GM11168 (cell line): Measurements from ENCODE around the gene SUMO3.

ENCODE experiments used
- in situ Hi-C: fragments of 300-500 bp; cut with MboI; formaldehyde crosslinking; loops from one replicate; pipeline ENCODE4 v1.12.0; 2022; ENCODE audit warnings: low sequenced_read_pairs; ENCODE audit not compliant: unreplicated experiment

Gene SUMO3

GRCh38 chr21:44817914-44818639 lies at the start of gene SUMO3:
Gene SUMO3, minus strand, starts transcription at chr21:44818062. Its CDS starts 94 bp downstream, at chr21:44817968.
- in situ Hi-C loops, result no loop called here

DNA sequence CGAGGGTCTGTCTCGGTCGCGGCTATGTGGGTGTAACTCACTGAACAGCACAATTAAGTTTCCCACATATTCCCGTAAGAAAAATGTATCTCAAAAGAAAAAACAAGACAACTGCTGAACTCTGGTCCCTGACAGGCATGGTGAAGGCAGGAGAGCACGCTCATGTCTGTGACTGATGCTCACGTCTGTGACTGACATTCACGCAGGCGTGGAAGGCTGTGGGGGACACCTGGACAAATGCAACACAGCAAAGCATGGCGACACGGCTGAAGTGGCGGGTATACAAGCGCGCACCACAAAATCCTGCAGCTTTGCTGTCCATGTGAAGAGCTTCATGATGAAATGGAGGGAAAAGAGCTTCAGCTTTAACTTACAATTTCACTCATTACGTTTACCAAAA lies 49.6 kb upstream of the SUMO3 start:
- in situ Hi-C loops, result no loop called here

GRCh38 chr21:44866780-44867179 lies 48.9 kb upstream of the SUMO3 start:
- in situ Hi-C loops, result no loop called here

DNA sequence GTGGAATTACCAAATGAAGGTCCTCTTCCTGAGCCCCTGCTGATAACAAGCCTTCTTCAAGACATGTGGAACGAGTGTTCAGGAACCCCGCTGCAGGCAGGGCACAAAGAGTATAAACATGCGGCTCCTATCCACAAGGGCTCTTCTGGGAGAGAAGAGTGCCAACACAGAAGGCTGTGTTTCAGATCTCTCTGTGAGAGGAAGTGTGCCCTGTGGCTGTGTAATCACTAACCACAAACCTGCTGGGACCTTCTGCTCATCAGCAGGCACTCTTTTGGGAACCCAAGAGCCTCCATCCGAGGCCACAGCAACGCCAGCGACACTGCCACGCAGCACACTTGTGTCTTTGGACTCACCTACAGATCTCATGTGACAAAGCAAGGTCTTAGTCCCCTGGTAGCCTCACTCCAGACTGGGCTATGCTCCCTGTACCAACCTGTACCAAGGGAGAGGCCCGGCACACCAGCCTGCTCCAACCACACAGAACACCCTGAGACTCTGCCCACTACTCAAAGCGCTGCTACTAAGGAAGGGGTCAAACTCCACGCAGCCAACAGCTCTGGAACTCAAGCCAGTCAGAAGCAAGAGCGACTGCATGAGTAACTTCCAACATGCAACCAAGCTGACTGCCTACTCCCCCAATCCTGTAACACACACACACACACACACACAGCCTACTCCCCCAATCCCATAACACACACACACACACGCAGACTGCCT lies 47.9 kb upstream of the SUMO3 start:
- in situ Hi-C loops, result no loop called here

GRCh38 chr21:44862869-44863685 lies 45.2 kb upstream of the SUMO3 start:
- in situ Hi-C loops, result no loop called here

DNA sequence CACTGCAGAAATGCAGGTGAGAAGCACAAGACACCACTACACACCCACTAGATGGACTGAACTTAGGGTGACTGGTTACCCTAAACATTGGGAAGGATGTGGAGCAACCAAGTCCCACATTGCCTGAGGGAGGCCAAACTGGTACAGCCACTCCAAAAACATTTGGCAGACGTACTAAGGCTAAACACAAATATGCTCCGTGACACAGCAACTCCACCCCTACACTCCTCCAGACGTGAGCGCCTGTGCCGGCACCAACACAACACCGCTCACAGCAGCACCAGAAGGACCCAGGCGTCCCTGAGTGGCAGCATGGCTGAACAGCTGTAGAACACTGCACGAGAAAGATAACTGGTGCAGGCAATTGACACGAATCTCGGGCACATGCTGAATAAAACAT lies 40.9 kb upstream of the SUMO3 start:
- in situ Hi-C loops, result no loop called here

DNA sequence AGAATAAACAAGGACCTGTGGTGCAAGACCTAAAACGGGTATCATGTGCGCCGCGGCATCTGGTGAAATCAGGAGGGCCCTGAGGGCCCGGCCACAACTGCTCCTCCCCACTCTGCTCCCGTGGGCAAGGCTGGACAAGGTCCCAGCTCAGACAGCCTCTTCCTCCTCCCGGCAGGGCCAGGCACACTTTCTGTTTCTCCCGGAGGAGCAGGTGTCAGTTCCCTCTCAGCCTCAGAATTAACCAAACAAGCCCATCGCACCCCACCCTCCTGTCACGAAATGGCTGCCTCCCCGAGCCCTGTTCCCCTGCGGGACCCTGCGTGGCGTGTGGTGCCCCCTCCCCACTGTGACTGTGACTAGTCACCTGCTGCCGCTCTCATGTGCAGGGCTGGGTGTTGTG lies 40.4 kb upstream of the SUMO3 start:
- in situ Hi-C loops, result no loop called here

DNA sequence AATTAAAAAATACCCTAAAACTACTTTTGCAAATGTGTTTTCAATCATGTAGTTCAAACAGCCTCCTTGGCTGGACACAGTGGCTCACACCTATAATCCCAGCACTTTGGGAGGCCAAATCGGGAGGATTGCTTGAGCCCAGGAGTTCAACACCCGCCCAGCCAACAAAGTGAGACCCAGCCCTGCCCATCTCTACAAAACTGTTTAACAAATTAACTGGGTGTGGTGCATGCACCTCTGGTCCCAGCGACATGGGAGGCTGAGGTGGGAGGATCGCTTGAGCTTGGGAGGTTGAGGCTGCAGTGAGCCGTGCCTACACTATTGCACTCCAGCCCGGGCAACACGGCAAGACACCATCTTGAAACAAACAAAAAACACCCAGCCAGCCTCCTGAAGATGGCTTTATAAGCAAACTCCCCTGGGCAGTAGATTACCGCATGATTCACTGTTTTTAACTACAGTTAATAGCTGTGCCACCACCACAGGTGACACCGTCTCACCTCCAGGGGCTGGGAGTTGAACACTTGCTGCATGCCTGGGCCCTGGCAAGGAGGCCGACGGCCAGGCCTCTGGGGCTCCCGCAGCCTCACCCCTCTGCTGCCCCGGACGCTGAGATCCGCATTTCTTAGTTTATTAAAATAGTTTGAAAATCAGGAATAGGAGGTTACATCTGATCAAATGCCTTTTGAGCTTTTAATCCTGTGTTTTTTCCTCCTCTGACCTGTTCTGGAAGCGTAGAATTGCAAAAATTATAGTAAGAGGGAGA lies 39.4 kb upstream of the SUMO3 start:
- in situ Hi-C loops, result no loop called here

DNA sequence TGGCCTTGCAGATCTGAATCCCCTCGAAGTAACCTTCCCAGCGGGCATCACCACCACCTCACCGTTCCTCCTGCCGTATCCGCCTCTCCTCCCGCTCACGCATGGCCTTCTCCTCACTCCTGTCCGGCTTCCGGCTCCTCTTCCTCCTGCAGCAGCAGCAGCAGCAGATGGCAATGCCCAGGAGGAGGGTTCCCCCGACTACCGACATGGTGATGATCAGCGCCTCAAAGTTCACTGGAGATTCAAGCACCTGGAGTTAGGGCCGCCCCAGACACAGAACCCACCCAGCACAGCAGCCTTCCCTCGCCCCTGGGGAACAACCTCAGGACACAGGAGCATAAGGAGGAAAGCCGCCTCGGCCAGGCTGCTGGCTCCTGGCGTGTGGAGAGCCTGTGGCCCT lies 38.3 kb upstream of the SUMO3 start:
- in situ Hi-C loops, result no loop called here

DNA sequence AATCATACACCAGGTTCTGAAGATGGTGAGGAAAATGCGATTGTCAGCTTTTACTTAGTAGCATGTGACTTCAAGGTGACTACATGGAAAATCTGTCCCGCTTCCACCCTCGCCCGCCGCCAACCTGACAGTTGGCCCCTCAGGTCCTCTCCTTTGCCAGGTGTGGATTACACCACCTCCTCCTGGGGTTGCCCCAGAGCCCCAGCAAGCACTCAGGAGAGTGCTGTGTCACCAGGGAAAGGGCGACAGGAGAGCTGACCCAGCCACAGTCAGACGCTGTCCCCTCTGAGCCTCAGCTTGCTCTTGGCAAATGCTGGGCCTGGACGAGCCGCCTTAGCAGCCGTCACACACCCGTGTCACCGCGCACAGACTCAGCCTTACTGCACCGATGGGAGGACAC lies 37.7 kb upstream of the SUMO3 start:
- in situ Hi-C loops, result no loop called here

- in situ Hi-C loops, result no loop called here
Observed at GRCh38 chr21:44854664-44855446, 37.0 kb upstream of the SUMO3 start.

GRCh38 chr21:44854391-44854663 lies 36.5 kb upstream of the SUMO3 start:
- in situ Hi-C loops, result no loop called here

DNA sequence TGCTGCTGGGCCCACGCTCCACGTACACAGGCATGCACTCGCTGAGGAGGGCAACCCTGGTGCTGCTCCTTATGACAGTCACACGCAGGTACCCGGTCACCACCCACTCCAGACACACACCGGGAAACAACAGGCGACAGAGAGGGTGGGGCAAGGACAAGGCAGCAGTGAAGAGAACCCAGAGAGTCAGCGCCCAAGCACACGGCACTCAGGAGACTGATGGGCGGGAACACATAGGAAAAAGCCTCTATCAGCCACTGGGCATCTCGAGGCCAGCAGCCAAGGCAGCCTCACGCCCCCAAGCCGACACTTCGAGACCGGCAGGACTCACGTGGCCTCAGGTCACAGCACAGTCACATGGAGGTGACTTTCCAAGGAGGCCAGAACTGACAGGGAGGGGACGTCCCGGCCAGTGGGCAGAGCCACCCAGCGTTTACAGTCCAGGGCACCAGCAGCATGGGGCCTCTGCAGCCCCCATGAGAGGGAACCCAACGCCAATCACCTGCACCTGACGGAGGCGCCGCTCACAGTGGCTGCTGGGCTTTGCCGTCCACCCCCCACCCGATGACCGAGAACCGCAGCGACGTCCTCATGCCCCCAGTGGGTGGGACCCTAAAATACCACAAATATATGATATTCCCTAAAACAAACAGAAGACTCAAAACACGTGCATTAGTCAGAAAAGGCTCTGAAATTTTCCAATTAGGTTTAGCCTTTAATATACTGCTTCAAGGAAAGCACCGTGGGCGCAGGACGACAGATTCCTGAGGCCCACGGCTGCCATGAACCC lies 35.9 kb upstream of the SUMO3 start:
- in situ Hi-C loops, result no loop called here

DNA sequence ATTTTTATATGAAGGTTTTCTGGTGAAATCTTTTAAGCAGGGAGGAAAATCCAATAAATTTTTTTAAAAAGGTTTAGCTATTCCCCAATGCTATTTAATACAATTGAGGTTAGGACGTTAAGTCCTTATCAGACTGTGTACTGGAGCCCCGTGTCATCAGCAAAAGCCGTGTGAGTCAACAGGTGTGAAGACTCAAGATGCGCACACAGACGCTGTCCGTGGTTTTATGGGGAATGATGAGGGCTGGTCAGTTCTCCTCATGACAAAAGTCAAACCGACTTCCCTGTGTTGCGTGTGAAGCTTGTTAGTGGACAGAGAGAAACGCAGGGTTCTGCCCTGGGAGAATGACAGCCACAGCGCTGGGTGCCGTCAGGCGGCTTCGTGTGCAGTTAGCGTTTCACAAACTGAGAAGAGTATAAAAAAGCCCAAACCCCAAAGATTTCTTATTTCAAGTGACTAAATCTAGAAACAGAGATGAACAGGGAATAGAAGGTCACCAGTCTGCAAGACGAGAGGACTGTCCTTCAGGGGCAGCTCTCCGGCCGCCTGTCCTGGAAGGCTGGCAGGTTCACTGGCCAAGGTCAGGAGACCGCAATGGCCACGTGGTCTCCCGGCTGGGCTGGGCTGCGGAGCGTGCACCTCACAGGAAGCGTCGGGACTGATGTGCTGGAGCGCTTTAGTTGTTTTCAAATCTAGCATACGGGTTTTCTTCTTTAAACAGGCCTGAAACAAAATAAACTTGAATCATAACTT lies 33.2 kb upstream of the SUMO3 start:
- in situ Hi-C loops, result no loop called here

DNA sequence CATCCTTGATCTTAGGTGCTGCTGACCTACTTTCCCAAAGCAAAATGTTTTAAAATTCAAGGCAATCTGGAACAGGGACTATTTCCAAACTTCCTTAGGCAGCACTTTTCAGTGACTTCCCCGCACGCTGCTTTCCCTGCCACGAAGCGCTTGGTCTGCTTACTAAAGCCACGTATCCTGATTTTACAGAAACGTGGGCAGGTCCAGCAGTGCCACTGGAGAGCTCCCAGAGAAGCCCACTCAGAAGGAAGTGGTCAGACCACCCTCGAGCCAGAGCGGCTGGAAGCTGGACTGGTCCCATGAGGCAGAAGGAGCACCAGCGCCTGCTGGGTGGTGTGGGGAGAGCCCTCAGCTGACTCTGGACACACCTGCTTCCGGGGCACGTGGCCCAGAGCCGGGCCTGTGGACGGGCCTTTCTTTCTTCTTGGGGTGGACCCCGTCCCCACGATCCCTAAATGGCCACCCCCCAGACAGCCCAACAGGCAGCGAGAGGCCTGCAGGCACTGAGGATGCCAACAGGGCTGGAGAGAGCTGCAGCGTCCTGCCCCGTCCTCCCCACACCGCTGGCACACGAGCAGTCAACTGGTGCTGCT lies 32.4 kb upstream of the SUMO3 start:
- in situ Hi-C loops, result no loop called here

GRCh38 chr21:44849616-44850130 lies 31.8 kb upstream of the SUMO3 start:
- in situ Hi-C loops, result no loop called here

GRCh38 chr21:44848821-44849521 lies 31.1 kb upstream of the SUMO3 start:
- in situ Hi-C loops, result no loop called here
